ENCODE results near the gene ANO9. TPM values are rescaled to one million over a fixed set of nuclear protein-coding genes. Genes with fewer than 3 reads are reported as not detected.

The ANO9 gene
- total and polyA plus RNA-seq, 2 experiments from 2014 or later: 9.0 to 10.2 TPM

- H3K27ac ChIP-seq (ENCODE audit: low read depth): no peak overlapping the region
- H3K4me3 ChIP-seq: no peak overlapping the region
- no peak for DNase-seq (ENCODE audit: low spot score)
- peaks cover 4% of the 10 kb centered on the region for H3K27me3 Mint-ChIP-seq (ENCODE audit: insufficient read depth, low read depth, poor library complexity)
- no peaks in the 10 kb centered on the region for H3K4me1 ChIP-seq (ENCODE audit: insufficient read depth)
- no peak overlapping the region for H3K27ac Mint-ChIP-seq
- no peak for ATAC-seq
- no peaks in the 10 kb centered on the region for H3K9me2 ChIP-seq (ENCODE audit: insufficient read depth)
- H3K4me1 Mint-ChIP-seq: no peaks in the 10 kb centered on the region; the same call in 2 of the 3 replicates
- H3K4me2 ChIP-seq: no peak overlapping the region
- H4K20me1 ChIP-seq (replicated peaks; ENCODE audit: insufficient read depth): no peaks in the 10 kb centered on the region
- 0 out of 2 replicates have a peak, but pooled peaks cover under 1% of the 10 kb centered on the region for H3F3A ChIP-seq (replicated peaks; ENCODE audit: low read depth)
- H3K36me3 Mint-ChIP-seq (ENCODE audit: low read depth): peaks cover 8% of the 10 kb centered on the region
- no peak overlapping the region for H2AFZ ChIP-seq
- H3K36me3 ChIP-seq (ENCODE audit: insufficient read depth): no peaks in the 10 kb centered on the region
- no peak for TF ChIP-seq CREB1 (CRISPR knock-in tag; IDR thresholded peaks at IDR 0.05; ENCODE audit: low read depth)
- no peak for TF ChIP-seq ZNF462 (CRISPR knock-in tag; IDR thresholded peaks at IDR 0.05)
- no peak for TF ChIP-seq ETS1 (IDR thresholded peaks at IDR 0.05)
- no peak for TF ChIP-seq NANOG (IDR thresholded peaks at IDR 0.05; ENCODE audit: borderline replicate concordance)
- no peak for TF ChIP-seq JUNB (IDR thresholded peaks at IDR 0.05; ENCODE audit: unreplicated experiment)
- no peak for TF ChIP-seq EZH2 (IDR thresholded peaks at IDR 0.05; ENCODE audit: low read depth, unreplicated experiment)
- no peak for TF ChIP-seq EZH2phosphoT487 (IDR thresholded peaks at IDR 0.05; ENCODE audit: unreplicated experiment)
- no peak for TF ChIP-seq REST (IDR thresholded peaks at IDR 0.05; ENCODE audit: unreplicated experiment)
- TF ChIP-seq STAT1 (IDR thresholded peaks at IDR 0.05; ENCODE audit: unreplicated experiment): no peak
- TF ChIP-seq ZNF331 (CRISPR knock-in tag; IDR thresholded peaks at IDR 0.05; ENCODE audit: low read depth): no peak
- TF ChIP-seq POLR2AphosphoS5 (IDR thresholded peaks at IDR 0.05; ENCODE audit: low read depth): no peak
- TF ChIP-seq ZNF114 (CRISPR knock-in tag; IDR thresholded peaks at IDR 0.05): no peak
- TF ChIP-seq CTCF (conservative IDR thresholded peaks at IDR 0.05; ENCODE audit: low read depth in 2 of 2): no peak
- no peaks in the 10 kb centered on the region for H3K27me3 ChIP-seq (ENCODE audit: insufficient read depth)
- no peak overlapping the region for H3K4me3 Mint-ChIP-seq
- peaks cover 11% of the 10 kb centered on the region for H3K9me3 Mint-ChIP-seq
- no peaks in the 10 kb centered on the region for H3K79me2 ChIP-seq (replicated peaks; ENCODE audit: insufficient read depth)
These were observed 7.3 kb downstream of the ANO9 start for GRCh38 chr11:434496-434895.
